ENCODE data around the gene ZNF749. TPM values are rescaled to one million over a fixed set of nuclear protein-coding genes. Genes with fewer than 3 reads are reported as not detected.

Gene ZNF749
- 1 to 10 TPM; 9.3 to 9.4 TPM for total RNA-seq

- H3K9me3 Mint-ChIP-seq: peaks cover 25% of the 10 kb centered on the region
- H3K27me3 Mint-ChIP-seq: no peaks in the 10 kb centered on the region
- H3K27ac Mint-ChIP-seq: peak within 1 kb of the TSS; percentile 85
- peaks cover 24% of the 10 kb centered on the region for H3K4me1 Mint-ChIP-seq (ENCODE audit: low read depth)
- ChIA-PET CTCF (no interaction called here), POLR2A (interaction anchor here (0.5 to 1.1 kb wide), 3 partner anchors 24 to 244 kb away, joined by 3 read pairs; partner anchors contain the start of gene ZNF264)
- H3K36me3 Mint-ChIP-seq: peaks cover 40% of the 10 kb centered on the region
- DNase-seq: peak; percentile 97
- intact Hi-C loops (cut with micrococcal nuclease): loop anchor here (1.0 to 5.0 kb wide), 6 partner anchors 24 to 1123 kb away; partner anchors contain the start of genes ZNF17, ZNF548, ZNF549 and ZNF772
- peak within 1 kb of the TSS; percentile 93 for H3K4me3 Mint-ChIP-seq
These were observed at the start of gene ZNF749 for GRCh38 chr19:57435062-57435978. Gene ZNF749 (plus strand): TSS chr19:57435325. CDS start chr19:57435579, 254 bp downstream.

- Mint-ChIP-seq H3K9me3 (peaks cover 12% of the 10 kb centered on the region), H3K27me3 (no peaks in the 10 kb centered on the region), H3K27ac (peak overlapping the region; percentile 94), H3K4me3 (peak overlapping the region; percentile 96), H3K4me1 (ENCODE audit: low read depth) (peaks cover 25% of the 10 kb centered on the region), H3K36me3 (peaks cover 35% of the 10 kb centered on the region)
- ChIA-PET POLR2A (interaction anchor here (1.5 kb wide), 1 partner anchor 21 kb away, joined by 3 read pairs; no protein-coding TSS in a partner anchor), CTCF (no interaction called here)
- intact Hi-C loops (cut with micrococcal nuclease): loop anchor here (1.0 kb wide), 7 partner anchors 22 to 190 kb away; partner anchors contain the start of genes TRAPPC2B, ZNF17, ZNF304 and ZNF460
- DNase-seq: no peak
These were observed 45.9 kb upstream of the ZNF749 start for GRCh38 chr19:57389194-57389729.

- Mint-ChIP-seq H3K27ac (peak within 1 kb of the TSS; percentile 94), H3K9me3 (peaks cover 17% of the 10 kb centered on the region), H3K36me3 (peaks cover 42% of the 10 kb centered on the region), H3K4me1 (ENCODE audit: low read depth) (peaks cover 25% of the 10 kb centered on the region), H3K4me3 (peak within 1 kb of the TSS; percentile 96), H3K27me3 (no peaks in the 10 kb centered on the region)
- POLR2A ChIA-PET: interaction anchor here (1.5 kb wide), 1 partner anchor 20 kb away, joined by 3 read pairs; no protein-coding TSS in a partner anchor
- CTCF ChIA-PET: no interaction called here
- DNase-seq: peak; percentile 97
- intact Hi-C loops (cut with micrococcal nuclease): loop anchor here (1.0 kb wide), 7 partner anchors 21 to 189 kb away; partner anchors contain the start of genes TRAPPC2B, ZNF17, ZNF304 and ZNF460
These were observed 45.2 kb upstream of the ZNF749 start, which contains the start of gene ZNF548 for GRCh38 chr19:57389730-57390598. Gene ZNF548 (plus strand): TSS chr19:57389854. CDS start chr19:57390100, 246 bp downstream.

GRCh38 chr19:57395710-57396109, 39.4 kb upstream of the ZNF749 start:
- peaks cover 9% of the 10 kb centered on the region for H3K4me1 Mint-ChIP-seq (ENCODE audit: low read depth)
- ChIA-PET CTCF (no interaction called here), POLR2A (no interaction called here)
- no peak overlapping the region for H3K27ac Mint-ChIP-seq
- peaks cover 78% of the 10 kb centered on the region for H3K36me3 Mint-ChIP-seq
- no peak for DNase-seq
- H3K4me3 Mint-ChIP-seq: no peak overlapping the region
- intact Hi-C loops (cut with micrococcal nuclease): no loop called here
- H3K9me3 Mint-ChIP-seq: peaks cover 58% of the 10 kb centered on the region
- no peaks in the 10 kb centered on the region for H3K27me3 Mint-ChIP-seq

- H3K36me3 Mint-ChIP-seq: peaks cover 68% of the 10 kb centered on the region
- no peak for DNase-seq
- H3K4me1 Mint-ChIP-seq (ENCODE audit: low read depth): peaks cover 4% of the 10 kb centered on the region
- intact Hi-C loops (cut with micrococcal nuclease): no loop called here
- H3K9me3 Mint-ChIP-seq: peaks cover 77% of the 10 kb centered on the region
- ChIA-PET CTCF (no interaction called here), POLR2A (no interaction called here)
- H3K4me3 Mint-ChIP-seq: no peak overlapping the region
- no peak overlapping the region for H3K27ac Mint-ChIP-seq
- no peaks in the 10 kb centered on the region for H3K27me3 Mint-ChIP-seq
These were observed 36.3 kb upstream of the ZNF749 start for GRCh38 chr19:57398868-57399267.

- H3K27ac Mint-ChIP-seq: no peak overlapping the region
- ChIA-PET POLR2A (no interaction called here), CTCF (no interaction called here)
- H3K27me3 Mint-ChIP-seq: no peaks in the 10 kb centered on the region
- DNase-seq: no peak
- peaks cover 19% of the 10 kb centered on the region for H3K36me3 Mint-ChIP-seq
- H3K4me1 Mint-ChIP-seq (ENCODE audit: low read depth): peaks cover 2% of the 10 kb centered on the region
- H3K4me3 Mint-ChIP-seq: no peak overlapping the region
- intact Hi-C loops (cut with micrococcal nuclease): loop anchor here (10.0 kb wide), 1 partner anchor 299 kb away; no protein-coding TSS in a partner anchor
- peaks cover 33% of the 10 kb centered on the region for H3K9me3 Mint-ChIP-seq
These were observed 31.2 kb upstream of the ZNF749 start for GRCh38 chr19:57403737-57404563.

- peak; percentile 84 for DNase-seq
- no peak overlapping the region for H3K27ac Mint-ChIP-seq
- intact Hi-C loops (cut with micrococcal nuclease): loop anchor here (1.0 to 10.0 kb wide), 3 partner anchors 274 to 749 kb away; partner anchors contain the start of gene ZNF551
- peaks cover 3% of the 10 kb centered on the region for H3K36me3 Mint-ChIP-seq
- ChIA-PET POLR2A (no interaction called here), CTCF (interaction anchor here (0.7 to 0.8 kb wide), 2 partner anchors 21 to 264 kb away, joined by 3 read pairs; no protein-coding TSS in a partner anchor)
- no peak overlapping the region for H3K4me3 Mint-ChIP-seq
- peaks cover 8% of the 10 kb centered on the region for H3K4me1 Mint-ChIP-seq (ENCODE audit: low read depth)
- H3K27me3 Mint-ChIP-seq: no peaks in the 10 kb centered on the region
- peaks cover 14% of the 10 kb centered on the region for H3K9me3 Mint-ChIP-seq
These were observed 28.5 kb upstream of the ZNF749 start for GRCh38 chr19:57406516-57407123.

- H3K4me3 Mint-ChIP-seq: peak within 1 kb of the TSS; percentile 92
- ChIA-PET POLR2A (interaction anchor here (0.7 kb wide), 1 partner anchor 23 kb away, joined by 3 read pairs; no protein-coding TSS in a partner anchor), CTCF (no interaction called here)
- peaks cover 30% of the 10 kb centered on the region for H3K36me3 Mint-ChIP-seq
- peak within 1 kb of the TSS; percentile 66 for H3K27ac Mint-ChIP-seq
- peaks cover 14% of the 10 kb centered on the region for H3K4me1 Mint-ChIP-seq (ENCODE audit: low read depth)
- H3K9me3 Mint-ChIP-seq: peaks cover 13% of the 10 kb centered on the region
- intact Hi-C loops (cut with micrococcal nuclease): loop anchor here (1.0 kb wide), 2 partner anchors 22 to 24 kb away; partner anchors contain the start of genes ZNF548 and ZNF749
- no peaks in the 10 kb centered on the region for H3K27me3 Mint-ChIP-seq
- peak; percentile 95 for DNase-seq
These were observed 24.1 kb upstream of the ZNF749 start, which contains the start of gene ZNF17 for GRCh38 chr19:57410877-57411671. Gene ZNF17 (plus strand): TSS chr19:57411161. CDS start chr19:57413616, 2,455 bp downstream.

- H3K27me3 Mint-ChIP-seq: no peaks in the 10 kb centered on the region
These were observed 15.7 kb upstream of the ZNF749 start for GRCh38 chr19:57419439-57419838.

GRCh38 chr19:57421037-57421436, 14.1 kb upstream of the ZNF749 start:
- POLR2A ChIA-PET: no interaction called here
- H3K4me1 Mint-ChIP-seq (ENCODE audit: low read depth): no peaks in the 10 kb centered on the region
- H3K27ac Mint-ChIP-seq: no peak overlapping the region
- peaks cover 65% of the 10 kb centered on the region for H3K36me3 Mint-ChIP-seq
- intact Hi-C loops (cut with micrococcal nuclease): no loop called here
- H3K4me3 Mint-ChIP-seq: no peak overlapping the region
- CTCF ChIA-PET: no interaction called here
- no peak for DNase-seq
- no peaks in the 10 kb centered on the region for H3K27me3 Mint-ChIP-seq
- H3K9me3 Mint-ChIP-seq: peaks cover 74% of the 10 kb centered on the region

More at GRCh38 chr19:57419439-57419838, 15.7 kb upstream of the ZNF749 start:
- ChIA-PET CTCF (no interaction called here), POLR2A (no interaction called here)
- H3K4me3 Mint-ChIP-seq: no peak overlapping the region
- no peak for DNase-seq
- peaks cover 76% of the 10 kb centered on the region for H3K9me3 Mint-ChIP-seq
- no peaks in the 10 kb centered on the region for H3K4me1 Mint-ChIP-seq (ENCODE audit: low read depth)
- intact Hi-C loops (cut with micrococcal nuclease): no loop called here
- H3K27ac Mint-ChIP-seq: no peak overlapping the region
- H3K36me3 Mint-ChIP-seq: peaks cover 78% of the 10 kb centered on the region
